Smooth muscle cell (in vitro differentiated cells): ENCODE measurements around the gene PBLD. TPM values are rescaled to one million over a fixed set of nuclear protein-coding genes. Genes with fewer than 3 reads are reported as not detected.

Experiments
- DNase-seq: peaks from one replicate; lab custom pipeline; 2025; ENCODE audit not compliant: unreplicated experiment; lab: John Stamatoyannopoulos, UW
- H2AFZ ChIP-seq: fragments of 200-600 bp; sonication (generic); 2 replicates; pipeline ENCODE4 v1.6.0; 2016; ENCODE audit warnings: antibody characterized with exemption, low read depth, mild to moderate bottlenecking
- H3F3A ChIP-seq: fragments of 200-600 bp; sonication (generic); 2 replicates; pipeline ENCODE4 v1.6.0; 2017; ENCODE audit warnings: antibody characterized with exemption, low read depth
- H3K27ac ChIP-seq: fragments of 200-600 bp; sonication (generic); 2 replicates; pipeline ENCODE4 v1.5.1; 2016; ENCODE audit warnings: low read depth, mild to moderate bottlenecking
- H3K27me3 ChIP-seq: fragments of 200-600 bp; sonication (generic); 2 replicates; pipeline ENCODE4 v1.6.1; 2016; ENCODE audit warnings: low read depth, mild to moderate bottlenecking
- H3K36me3 ChIP-seq: fragments of 200-600 bp; sonication (generic); 2 replicates; pipeline ENCODE4 v1.5.1; 2016; ENCODE audit warnings: low read depth
- H3K4me1 ChIP-seq: fragments of 200-600 bp; sonication (generic); 2 replicates; pipeline ENCODE4 v1.5.1; 2016; ENCODE audit warnings: low read depth
- H3K4me2 ChIP-seq: fragments of 200-600 bp; sonication (generic); 2 replicates; pipeline ENCODE4 v1.6.0; 2016; ENCODE audit warnings: mild to moderate bottlenecking
- H3K4me3 ChIP-seq: fragments of 200-600 bp; sonication (generic); 2 replicates; pipeline ENCODE4 v1.5.1; 2016; ENCODE audit warnings: mild to moderate bottlenecking
- H3K79me2 ChIP-seq: fragments of 200-600 bp; sonication (generic); 2 replicates; pipeline ENCODE4 v1.6.0; 2016; ENCODE audit warnings: low read depth, mild to moderate bottlenecking
- H3K9ac ChIP-seq: fragments of 200-600 bp; sonication (generic); 2 replicates; pipeline ENCODE4 v1.6.0; 2016; ENCODE audit warnings: low read depth
- H3K9me3 ChIP-seq: fragments of 200-600 bp; sonication (generic); replicated peaks from 2 replicates; pipeline ENCODE4 v1.5.1; 2016; ENCODE audit warnings: low read depth
- H4K20me1 ChIP-seq: fragments of 200-600 bp; sonication (generic); 2 replicates; pipeline ENCODE4 v1.6.0; 2016; ENCODE audit warnings: low read depth
- CTCF ChIP-seq: fragments of 200-600 bp; sonication (generic); IDR thresholded peaks from 2 replicates; pipeline ENCODE4 v1.5.1; 2017; ENCODE audit warnings: borderline replicate concordance, mild to moderate bottlenecking, antibody characterized with exemption; ENCODE audit not compliant: insufficient read depth, poor library complexity, severe bottlenecking
- whole genome bisulfite sequencing: methylation state at CpG from one replicate; pipeline ENCODE4 v1.1.7; 2016; ENCODE audit warnings: low lambda C conversion rate; 5-methylcytosine and 5-hydroxymethylcytosine counted together
- polyA plus RNA-seq: library from polyadenylated mRNA; unstranded; fragments of >200 nt; fragmentation: Nextera tagmentation; extraction: Ambion mirVana; gene quantifications from 2 replicates; pipeline ENCODE4 v1.2.1, GENCODE V29; 2016
- total RNA-seq: library from RNA; depleted of rRNA; stranded (reverse); fragments of >200 nt; gene quantifications from 2 replicates; pipeline ENCODE4 v1.2.3, GENCODE V29; 2014

Gene PBLD
- total and polyA plus RNA-seq, 2 experiments from 2014 or later: 2.3 to 5.6 TPM

- H3K27ac ChIP-seq: peak overlapping the region; percentile 35
- no peak overlapping the region for H3K9ac ChIP-seq
- no peak overlapping the region for H2AFZ ChIP-seq
- no peak for TF ChIP-seq CTCF
- H3K27me3 ChIP-seq: no peaks in the 10 kb centered on the region
- 95% methylated on average over 7 of the region's 7 CpGs for WGBS
- peaks cover 35% of the 10 kb centered on the region for H3K4me1 ChIP-seq
- H4K20me1 ChIP-seq: peaks cover 93% of the 10 kb centered on the region
- no peak for DNase-seq
- H3K9me3 ChIP-seq: no peaks in the 10 kb centered on the region
- peak overlapping the region; percentile 94 for H3K4me3 ChIP-seq
- peak overlapping the region; percentile 92 for H3K4me2 ChIP-seq
- peaks cover 22% of the 10 kb centered on the region for H3K36me3 ChIP-seq
- H3K79me2 ChIP-seq: peaks cover 90% of the 10 kb centered on the region
- H3F3A ChIP-seq: peaks cover 31% of the 10 kb centered on the region
Measured at GRCh38 chr10:68336754-68337351, 4.1 kb upstream of the PBLD start.

GRCh38 chr10:68334672-68335467, 2.1 kb upstream of the PBLD start:
- Histone ChIP-seq H3F3A (peaks cover 29% of the 10 kb centered on the region), H3K27me3 (no peaks in the 10 kb centered on the region), H3K36me3 (peaks cover 12% of the 10 kb centered on the region), H2AFZ (no peak overlapping the region), H3K4me1 (peaks cover 35% of the 10 kb centered on the region), H3K27ac (peak overlapping the region; percentile 29), H3K4me3 (peak overlapping the region; percentile 94), H3K9me3 (no peaks in the 10 kb centered on the region), H3K79me2 (peaks cover 80% of the 10 kb centered on the region), H3K9ac (peak overlapping the region; percentile 98), H4K20me1 (peaks cover 73% of the 10 kb centered on the region), H3K4me2 (peak overlapping the region; percentile 92)
- 25% methylated on average over 8 of the region's 8 CpGs for WGBS
- DNase-seq: no peak
- TF ChIP-seq CTCF: no peak

- no peaks in the 10 kb centered on the region for H3K27me3 ChIP-seq
- H3K27ac ChIP-seq: peak overlapping the region; percentile 93
- peaks cover 69% of the 10 kb centered on the region for H3K79me2 ChIP-seq
- H3F3A ChIP-seq: peaks cover 23% of the 10 kb centered on the region
- H3K4me1 ChIP-seq: peaks cover 41% of the 10 kb centered on the region
- peaks cover 62% of the 10 kb centered on the region for H4K20me1 ChIP-seq
- H2AFZ ChIP-seq: no peak overlapping the region
- peak overlapping the region; percentile 98 for H3K9ac ChIP-seq
- WGBS: 6% methylated on average over 10 of the region's 10 CpGs
- peaks cover 6% of the 10 kb centered on the region for H3K36me3 ChIP-seq
- H3K9me3 ChIP-seq: no peaks in the 10 kb centered on the region
- TF ChIP-seq CTCF: no peak
- peak overlapping the region; percentile 92 for H3K4me2 ChIP-seq
- no peak for DNase-seq
- peak overlapping the region; percentile 94 for H3K4me3 ChIP-seq
Measured at GRCh38 chr10:68333440-68334431, 1.0 kb upstream of the PBLD start.
